ENCODE measurements around the gene SNED1.

The SNED1 gene

GRCh38 chr2:241128266-241128665, 129.8 kb downstream of the SNED1 start:
- TF ChIP-seq CTCF (IDR thresholded peaks at IDR 0.05): no peak
- no peaks in the 10 kb centered on the region for H3K4me1 ChIP-seq (ENCODE audit: control insufficient read depth in 1 of 2, insufficient read depth in 1 of 2, low read depth in 1 of 2, low read length in 1 of 2)
- H3K27me3 ChIP-seq: no peaks in the 10 kb centered on the region
- no peaks in the 10 kb centered on the region for H3K9me3 ChIP-seq
- H3K4me3 ChIP-seq (ENCODE audit: low read depth in 1 of 2, low read length in 1 of 2): no peak overlapping the region
- H3K36me3 ChIP-seq: peaks cover 13% of the 10 kb centered on the region
- no peak overlapping the region for H3K27ac ChIP-seq

GRCh38 chr2:241129086-241129871, 130.9 kb downstream of the SNED1 start:
- H3K9me3 ChIP-seq: no peaks in the 10 kb centered on the region
- no peak for TF ChIP-seq CTCF (IDR thresholded peaks at IDR 0.05)
- no peaks in the 10 kb centered on the region for H3K4me1 ChIP-seq (ENCODE audit: control insufficient read depth in 1 of 2, insufficient read depth in 1 of 2, low read depth in 1 of 2, low read length in 1 of 2)
- H3K27ac ChIP-seq: no peak overlapping the region
- H3K27me3 ChIP-seq: no peaks in the 10 kb centered on the region
- H3K4me3 ChIP-seq (ENCODE audit: low read depth in 1 of 2, low read length in 1 of 2): no peak overlapping the region
- H3K36me3 ChIP-seq: peaks cover 13% of the 10 kb centered on the region

- H3K4me1 ChIP-seq (ENCODE audit: control insufficient read depth in 1 of 2, insufficient read depth in 1 of 2, low read depth in 1 of 2, low read length in 1 of 2): no peaks in the 10 kb centered on the region
- peaks cover 13% of the 10 kb centered on the region for H3K36me3 ChIP-seq
- no peak for TF ChIP-seq CTCF (IDR thresholded peaks at IDR 0.05)
- H3K27me3 ChIP-seq: no peaks in the 10 kb centered on the region
- no peak overlapping the region for H3K27ac ChIP-seq
- H3K4me3 ChIP-seq (ENCODE audit: low read depth in 1 of 2, low read length in 1 of 2): no peak overlapping the region
- H3K9me3 ChIP-seq: no peaks in the 10 kb centered on the region
Measured at GRCh38 chr2:241130316-241130715, 131.9 kb downstream of the SNED1 start.

GRCh38 chr2:241131531-241131930, 133.1 kb downstream of the SNED1 start:
- TF ChIP-seq CTCF (IDR thresholded peaks at IDR 0.05): no peak
- Histone ChIP-seq H3K9me3 (no peaks in the 10 kb centered on the region), H3K4me3 (ENCODE audit: low read depth in 1 of 2, low read length in 1 of 2) (no peak overlapping the region), H3K27me3 (no peaks in the 10 kb centered on the region), H3K4me1 (ENCODE audit: control insufficient read depth in 1 of 2, insufficient read depth in 1 of 2, low read depth in 1 of 2, low read length in 1 of 2) (no peaks in the 10 kb centered on the region), H3K27ac (no peak overlapping the region), H3K36me3 (peaks cover 11% of the 10 kb centered on the region)

- Histone ChIP-seq H3K27ac (no peak overlapping the region), H3K36me3 (peaks cover 17% of the 10 kb centered on the region), H3K4me3 (ENCODE audit: low read depth in 1 of 2, low read length in 1 of 2) (no peak overlapping the region), H3K27me3 (no peaks in the 10 kb centered on the region), H3K4me1 (ENCODE audit: control insufficient read depth in 1 of 2, insufficient read depth in 1 of 2, low read depth in 1 of 2, low read length in 1 of 2) (no peaks in the 10 kb centered on the region), H3K9me3 (no peaks in the 10 kb centered on the region)
- TF ChIP-seq CTCF (IDR thresholded peaks at IDR 0.05): no peak
Measured at GRCh38 chr2:241132538-241133435, 134.4 kb downstream of the SNED1 start.

All from neutrophil (primary cell).